Activated CD4-positive, alpha-beta T cell treated with anti-CD3 and anti-CD28 coated beads, Interleukin-2, amount 50 U/mL, for 16 hours (primary cell): ENCODE results near the gene CNOT2.

Experiments
- DNase-seq: peaks from one replicate; pipeline ENCODE4 v3.0.0-alpha.2; 2020

The CNOT2 gene

GRCh38 chr12:70242695-70243509, at the start of gene CNOT2:
Gene CNOT2 (plus strand): TSS chr12:70243433. CDS start chr12:70278227, 34,794 bp downstream.
- DNase-seq = peak; percentile 89

- no peak for DNase-seq
Measured at GRCh38 chr12:70194076-70194475, 49.2 kb upstream of the CNOT2 start.

- no peak for DNase-seq
Measured at GRCh38 chr12:70196811-70197281, 46.4 kb upstream of the CNOT2 start.

GRCh38 chr12:70197345-70197744, 45.9 kb upstream of the CNOT2 start:
- no peak for DNase-seq

- no peak for DNase-seq
Measured at GRCh38 chr12:70213707-70214106, 29.5 kb upstream of the CNOT2 start.

- DNase-seq = no peak
Measured at GRCh38 chr12:70214972-70215617, 28.1 kb upstream of the CNOT2 start.

- DNase-seq = no peak
Measured at GRCh38 chr12:70217416-70217815, 25.8 kb upstream of the CNOT2 start.

- no peak for DNase-seq
Measured at GRCh38 chr12:70221626-70222025, 21.6 kb upstream of the CNOT2 start.

GRCh38 chr12:70227911-70228310, 15.3 kb upstream of the CNOT2 start:
- DNase-seq = no peak

- DNase-seq = no peak
Measured at GRCh38 chr12:70230934-70231606, 12.2 kb upstream of the CNOT2 start.

GRCh38 chr12:70236990-70237389, 6.2 kb upstream of the CNOT2 start:
- no peak for DNase-seq

- DNase-seq = peak; percentile 5
Measured at GRCh38 chr12:70240673-70241072, 2.6 kb upstream of the CNOT2 start.

- no peak for DNase-seq
Measured at GRCh38 chr12:70241845-70242244, 1.4 kb upstream of the CNOT2 start.

GRCh38 chr12:70243510-70244371, 508 bp downstream of the CNOT2 start:
- DNase-seq = peak; percentile 62

GRCh38 chr12:70244409-70244808, 1.2 kb downstream of the CNOT2 start:
- DNase-seq = no peak

GRCh38 chr12:70245458-70245857, 2.2 kb downstream of the CNOT2 start:
- DNase-seq = no peak

- DNase-seq = no peak
Measured at GRCh38 chr12:70246580-70246979, 3.3 kb downstream of the CNOT2 start.

- DNase-seq = no peak
Measured at GRCh38 chr12:70247653-70248199, 4.5 kb downstream of the CNOT2 start.

- DNase-seq = no peak
Measured at GRCh38 chr12:70248876-70249275, 5.6 kb downstream of the CNOT2 start.

GRCh38 chr12:70249903-70250302, 6.7 kb downstream of the CNOT2 start:
- no peak for DNase-seq

GRCh38 chr12:70251226-70251625, 8.0 kb downstream of the CNOT2 start:
- no peak for DNase-seq

- no peak for DNase-seq
Measured at GRCh38 chr12:70251661-70252060, 8.4 kb downstream of the CNOT2 start.
